Endothelial cell of umbilical vein (primary cell): ENCODE measurements around the gene FLT1. TPM values are rescaled to one million over a fixed set of nuclear protein-coding genes. Genes with fewer than 3 reads are reported as not detected.

Experiments used
- BruUV-seq: library from RNA; stranded (reverse); fragments of 400-500 nt; replicated peaks from 2 replicates; lab custom pipeline; 2021; lab: Mats Ljungman, UMichigan
- CTCF ChIA-PET: fragments of 300-600, 350-600 bp; sonication (Branson Sonifier 250); formaldehyde crosslinking; loops from one replicate; lab custom pipeline; 2021; ENCODE audit warnings: antibody characterized with exemption, inconsistent platforms; lab: Charles Lee
- POLR2A ChIA-PET: fragments of 300-600, 350-600 bp; sonication (Branson Sonifier 250); formaldehyde crosslinking; loops from one replicate; lab custom pipeline; 2021; ENCODE audit warnings: antibody characterized with exemption, inconsistent platforms; lab: Charles Lee
- DNase-seq: peaks from one replicate; pipeline ENCODE4 v3.0.0-alpha.2; 2011; ENCODE audit warnings: low read depth, low spot score
- FAIRE-seq: peaks from 2 replicates; lab custom pipeline; 2011; peaks lifted over from hg19 to GRCh38; lab: Jason Lieb, UNC
- H2AFZ ChIP-seq: 2 replicates; pipeline ENCODE4 v1.6.0; 2012; ENCODE audit warnings: low read depth, low read length, control low read depth, inconsistent platforms
- H3K27ac ChIP-seq: 2 replicates; pipeline ENCODE4 v1.5.1; 2011; ENCODE audit warnings: low read depth, mild to moderate bottlenecking, control low read depth, low read length, moderate library complexity; ENCODE audit not compliant: insufficient read depth
- H3K27me3 ChIP-seq, 2 experiments: 2 replicates each; pipeline versions ENCODE4 v1.6.0 to v1.6.1; 2011; ENCODE audit warnings: low read length in 2 of 2, mixed read lengths in 1 of 2; ENCODE audit not compliant: control insufficient read depth in 2 of 2, insufficient read depth in 2 of 2
- H3K36me3 ChIP-seq, 2 experiments: 2 replicates in 1 of 2; 3 replicates in 1 of 2; pipeline ENCODE4 v1.5.1; 2011; ENCODE audit warnings: low read length in 2 of 2, mild to moderate bottlenecking in 1 of 2, moderate library complexity in 1 of 2; ENCODE audit not compliant: control insufficient read depth in 2 of 2, insufficient read depth in 2 of 2; ENCODE audit errors: extremely low read depth in 1 of 2
- H3K4me1 ChIP-seq: 3 replicates; pipeline ENCODE4 v1.5.1; 2011; ENCODE audit warnings: mild to moderate bottlenecking, low read length; ENCODE audit not compliant: control insufficient read depth, insufficient read depth; ENCODE audit errors: extremely low read depth
- H3K4me2 ChIP-seq: 2 replicates; pipeline ENCODE4 v1.6.1; 2011; ENCODE audit warnings: low read length, control low read depth, mixed read lengths; ENCODE audit not compliant: insufficient read depth
- H3K4me3 ChIP-seq, 3 experiments: fragments of 200-600 bp in 1 of 3; sonication (generic), shearing (Covaris generic) in 1 of 3; replicated peaks in 1 of 3; 2 replicates each; pipeline ENCODE4 v1.5.1; 2011 to 2016; ENCODE audit warnings: control low read depth in 3 of 3, low read length in 3 of 3, mild to moderate bottlenecking in 2 of 3, inconsistent platforms in 1 of 3, low read depth in 1 of 3, moderate library complexity in 1 of 3; ENCODE audit not compliant: insufficient read depth in 1 of 3
- H3K79me2 ChIP-seq: 2 replicates; pipeline ENCODE4 v1.6.0; 2012; ENCODE audit warnings: low read length, inconsistent platforms; ENCODE audit not compliant: control insufficient read depth, insufficient read depth
- H3K9ac ChIP-seq: replicated peaks from 2 replicates; pipeline ENCODE3; 2011; ENCODE audit warnings: low read length, control low read depth; ENCODE audit not compliant: insufficient read depth; ENCODE audit errors: extremely low read depth
- H3K9me1 ChIP-seq: replicated peaks from 3 replicates; pipeline ENCODE4 v1.6.0; 2011; ENCODE audit warnings: mild to moderate bottlenecking, low read length; ENCODE audit not compliant: control insufficient read depth, insufficient read depth; ENCODE audit errors: extremely low read depth
- H3K9me3 ChIP-seq: replicated peaks from 2 replicates; pipeline ENCODE4 v1.5.1; 2012; ENCODE audit warnings: low read length, inconsistent platforms; ENCODE audit not compliant: control insufficient read depth, insufficient read depth
- H4K20me1 ChIP-seq: replicated peaks from 2 replicates; pipeline ENCODE3; 2011; ENCODE audit warnings: mild to moderate bottlenecking, low read length; ENCODE audit not compliant: control insufficient read depth, insufficient read depth; ENCODE audit errors: extremely low read depth
- EZH2 ChIP-seq: IDR thresholded peaks from 2 replicates; pipeline ENCODE4 v1.6.1; 2012; ENCODE audit warnings: borderline replicate concordance, low read depth, mild to moderate bottlenecking, moderate library complexity, low read length, inconsistent platforms; ENCODE audit not compliant: severe bottlenecking
- FOS ChIP-seq: IDR thresholded peaks from 2 replicates; pipeline ENCODE4 v1.6.1; 2011; ENCODE audit warnings: mild to moderate bottlenecking, low read length, moderate library complexity, borderline replicate concordance; ENCODE audit not compliant: insufficient read depth
- GATA2 ChIP-seq: IDR thresholded peaks from 2 replicates; pipeline ENCODE4 v1.7.0; 2011; ENCODE audit warnings: low read depth, mild to moderate bottlenecking, moderate library complexity, mixed read lengths, low read length; ENCODE audit not compliant: insufficient read length, insufficient read depth
- JUN ChIP-seq: IDR thresholded peaks from 2 replicates; pipeline ENCODE4 v1.6.1; 2011; ENCODE audit warnings: borderline replicate concordance, low read depth; ENCODE audit not compliant: insufficient read length, insufficient read depth
- MAX ChIP-seq: IDR thresholded peaks from 2 replicates; pipeline ENCODE4 v1.6.1; 2011; ENCODE audit not compliant: insufficient read depth, insufficient read length
- MYC ChIP-seq: IDR thresholded peaks from one replicate; pipeline ENCODE4 v1.6.1; 2011; ENCODE audit warnings: mild to moderate bottlenecking, low read depth, low read length
- POLR2A ChIP-seq: IDR thresholded peaks from 2 replicates; pipeline ENCODE4 v1.6.1; 2012; ENCODE audit warnings: low read depth, mild to moderate bottlenecking, control low read depth, low read length
- POLR2AphosphoS5 ChIP-seq: IDR thresholded peaks from 2 replicates; pipeline ENCODE4 v1.6.1; 2012; ENCODE audit warnings: low read depth, mild to moderate bottlenecking, control low read depth, low read length, moderate library complexity; ENCODE audit not compliant: insufficient read depth
- dilution Hi-C: fragments of 300-500 bp; cut with MboI; formaldehyde crosslinking; loops from one replicate; pipeline ENCODE4 v1.15.0; 2019; ENCODE audit warnings: low sequenced_read_pairs; ENCODE audit not compliant: extremely low pct_ligation_motif_present
- intact Hi-C: fragments of 100-400 bp; cut with micrococcal nuclease; formaldehyde crosslinking; loops from one replicate; pipeline ENCODE4 v1.10.0; 2022
- polyA plus RNA-seq, 4 experiments: library from polyadenylated mRNA; depleted of rRNA in 3 of 4; stranded (reverse) in 3 of 4; unstranded in 1 of 4; fragments of >200 nt; gene quantifications; 2 replicates each; pipeline versions ENCODE4 v1.2.1 to v1.2.3, GENCODE V29; 2011 to 2012; ENCODE audit warnings: missing spikeins in 1 of 4
- total RNA-seq: library from RNA; stranded (reverse); gene quantifications from 2 replicates; pipeline ENCODE4 v1.2.3, GENCODE V29; 2021
- TF ChIP-seq, protein P1 (sequence below), 2 donors: IDR thresholded peaks; 1 replicate in 1 of 2; 2 replicates in 1 of 2; pipeline ENCODE4 v1.5.1; 2011; ENCODE audit warnings: low read length in 2 of 2, mild to moderate bottlenecking in 2 of 2, moderate library complexity in 2 of 2, control low read depth in 1 of 2, inconsistent platforms in 1 of 2, low read depth in 1 of 2; ENCODE audit not compliant: insufficient read depth in 1 of 2; ENCODE audit errors: extremely low read depth in 1 of 2

The FLT1 gene
- total and polyA plus RNA-seq, 2 donors (not counting 3 experiments of a cell fraction or from before 2014, with no cell fraction given) = 16.0 to 104 TPM

GRCh38 chr13:28316129-28316528 lies 178.8 kb downstream of the FLT1 start:
- Histone ChIP-seq H3K36me3 (peaks cover 1 to 2% of the 10 kb centered on the region in 2 experiments), H3K27me3 (no peaks in the 10 kb centered on the region), H3K9me1 (no peaks in the 10 kb centered on the region), H3K4me3 (no peak overlapping the region), H2AFZ (no peak overlapping the region), H3K4me1 (peaks cover under 1% of the 10 kb centered on the region), H3K27ac (no peak overlapping the region), H3K9me3 (no peaks in the 10 kb centered on the region), H3K9ac (no peak overlapping the region), H4K20me1 (no peaks in the 10 kb centered on the region), H3K79me2 (no peaks in the 10 kb centered on the region), H3K4me2 (no peak overlapping the region)
- no peak for FAIRE-seq
- intact Hi-C loops = no loop called here
- dilution Hi-C loops = loop anchor here (25.0 kb wide), 1 partner anchor 171 kb away; the partner anchor contains the start of gene FLT1
- ChIA-PET CTCF (interaction anchor here (1.1 to 2.4 kb wide), 3 partner anchors 7 to 363 kb away, joined by 4 to 15 read pairs (median 5); no protein-coding TSS in a partner anchor), POLR2A (no interaction called here)
- no TSS peak for BruUV-seq
- TF ChIP-seq POLR2AphosphoS5 (no peak), EZH2 (no peak), MAX (no peak), GATA2 (no peak), MYC (no peak), FOS (no peak), POLR2A (no peak), JUN (no peak)
- TF ChIP-seq, protein P1, sequence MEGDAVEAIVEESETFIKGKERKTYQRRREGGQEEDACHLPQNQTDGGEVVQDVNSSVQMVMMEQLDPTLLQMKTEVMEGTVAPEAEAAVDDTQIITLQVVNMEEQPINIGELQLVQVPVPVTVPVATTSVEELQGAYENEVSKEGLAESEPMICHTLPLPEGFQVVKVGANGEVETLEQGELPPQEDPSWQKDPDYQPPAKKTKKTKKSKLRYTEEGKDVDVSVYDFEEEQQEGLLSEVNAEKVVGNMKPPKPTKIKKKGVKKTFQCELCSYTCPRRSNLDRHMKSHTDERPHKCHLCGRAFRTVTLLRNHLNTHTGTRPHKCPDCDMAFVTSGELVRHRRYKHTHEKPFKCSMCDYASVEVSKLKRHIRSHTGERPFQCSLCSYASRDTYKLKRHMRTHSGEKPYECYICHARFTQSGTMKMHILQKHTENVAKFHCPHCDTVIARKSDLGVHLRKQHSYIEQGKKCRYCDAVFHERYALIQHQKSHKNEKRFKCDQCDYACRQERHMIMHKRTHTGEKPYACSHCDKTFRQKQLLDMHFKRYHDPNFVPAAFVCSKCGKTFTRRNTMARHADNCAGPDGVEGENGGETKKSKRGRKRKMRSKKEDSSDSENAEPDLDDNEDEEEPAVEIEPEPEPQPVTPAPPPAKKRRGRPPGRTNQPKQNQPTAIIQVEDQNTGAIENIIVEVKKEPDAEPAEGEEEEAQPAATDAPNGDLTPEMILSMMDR (IDR thresholded peaks at IDR 0.05; ENCODE audit: extremely low read depth in 1 of 2, insufficient read depth in 1 of 2, low read depth in 1 of 2, low read length in 2 of 2) = no peak
- DNase-seq = no peak
